Body of pancreas (tissue), 4 donors: ENCODE results near the gene HIGD2B.

Source experiments
- CTCF ChIP-seq, 7 experiments: fragments of 450-650 bp in 4 of 7; fragments of 200-600 bp in 3 of 7; sonication (generic) in 3 of 7; IDR thresholded peaks; one replicate each; pipeline ENCODE4 v1.5.1; 2016 to 2019; ENCODE audit warnings: antibody characterized with exemption in 7 of 7
- POLR2A ChIP-seq, 3 donors: fragments of 450-650 bp; IDR thresholded peaks; one replicate each; pipeline ENCODE4 v1.6.1; 2016; ENCODE audit warnings: antibody characterized with exemption in 3 of 3, mild to moderate bottlenecking in 2 of 3

GRCh38 chr15:72700076-72700475, 14.1 kb upstream of the HIGD2B start:
- TF ChIP-seq CTCF (IDR thresholded peaks at IDR 0.05) (no peak), POLR2A (IDR thresholded peaks at IDR 0.05) (no peak)
